ENCODE results near the gene ZFP69.

- TF ChIP-seq SUZ12 (IDR thresholded peaks at IDR 0.05; ENCODE audit: extremely low read depth, insufficient read depth, insufficient read length) (no peak), YY1 (IDR thresholded peaks at IDR 0.05; ENCODE audit: insufficient read depth, insufficient read length) (no peak)
Observed at GRCh38 chr1:40534589-40534988, 57.5 kb downstream of the ZFP69 start.

Measured in NT2/D1 (cell line).